Heart left ventricle (tissue), 16 donors: ENCODE results near the gene TMEM138. TPM values are rescaled to one million over a fixed set of nuclear protein-coding genes. Genes with fewer than 3 reads are reported as not detected.
A peak's percentile ranks its signal among the peaks of the same experiment; 100 is the strongest.

Experiments used
- ATAC-seq, 4 donors: fragments of 200-7000 bp; cut with Tn5 transposase; one replicate each; pipeline ENCODE4 v1.9.1; 2020 to 2022; ENCODE audit warnings: moderate library complexity in 4 of 4, mild to moderate bottlenecking in 3 of 4, moderate number of reproducible peaks in 1 of 4
- DNase-seq, 5 donors: peaks; one replicate each; pipeline ENCODE4 v3.0.0-alpha.2; 2020
- H3K27ac ChIP-seq, 12 donors: fragments of 200-600 bp; sonication (generic) in 4 of 12; one replicate each; pipeline versions ENCODE4 v1.5.0 to v1.8.0; 2016 to 2022; ENCODE audit warnings: mild to moderate bottlenecking in 2 of 12
- H3K27me3 ChIP-seq, 9 donors: fragments of 200-600 bp; sonication (generic) in 2 of 9; one replicate each; pipeline versions ENCODE4 v1.5.1 to v1.8.0; 2016 to 2022; ENCODE audit warnings: mild to moderate bottlenecking in 3 of 9
- H3K36me3 ChIP-seq, 9 donors: fragments of 200-600 bp; sonication (generic) in 2 of 9; one replicate each; pipeline versions ENCODE4 v1.5.0 to v1.8.0; 2018 to 2022; ENCODE audit warnings: mild to moderate bottlenecking in 2 of 9
- H3K4me1 ChIP-seq, 12 donors: fragments of 200-600 bp; sonication (generic) in 4 of 12; one replicate each; pipeline versions ENCODE4 v1.5.0 to v1.8.0; 2016 to 2022; ENCODE audit warnings: mild to moderate bottlenecking in 3 of 12
- H3K4me3 ChIP-seq, 12 donors: fragments of 200-600 bp; sonication (generic) in 4 of 12; one replicate each; pipeline versions ENCODE4 v1.5.0 to v1.8.0; 2017 to 2022; ENCODE audit warnings: mild to moderate bottlenecking in 9 of 12, moderate library complexity in 4 of 12
- H3K9me3 ChIP-seq, 12 donors: fragments of 200-600 bp; sonication (generic) in 4 of 12; one replicate each; pipeline versions ENCODE4 v1.5.0 to v1.8.0; 2016 to 2022; ENCODE audit warnings: mild to moderate bottlenecking in 1 of 12
- CTCF ChIP-seq, 12 donors: fragments of 200-600 bp; sonication (generic) in 4 of 12; IDR thresholded peaks; one replicate each; pipeline versions ENCODE4 v1.5.0 to v1.8.0; 2018 to 2022; ENCODE audit warnings: antibody characterized with exemption in 12 of 12, mild to moderate bottlenecking in 5 of 12
- POLR2A ChIP-seq, 2 donors: fragments of 450-650 bp; IDR thresholded peaks; one replicate each; pipeline ENCODE4 v1.6.1; 2017; ENCODE audit warnings: antibody characterized with exemption in 2 of 2, mild to moderate bottlenecking in 2 of 2, moderate library complexity in 2 of 2
- WGBS, 4 donors: extraction: QIAGEN DNeasy Blood & Tissue Kit in 2 of 4; methylation state at CpG; one replicate each; pipeline versions ENCODE4 v1.1.5 to v1.1.7; 2013 to 2018; 5-methylcytosine and 5-hydroxymethylcytosine counted together
- intact Hi-C, 10 donors: fragments of 100-400 bp; cut with DNase I; formaldehyde crosslinking; loops; one replicate each; pipeline versions ENCODE4 v1.11.1 to v1.14.2; 2022
- polyA plus RNA-seq, 2 donors: library from polyadenylated mRNA; stranded (reverse); fragments of 200-250 nt; gene quantifications; one replicate each; pipeline ENCODE4 v1.2.3, GENCODE V29; 2013
- total RNA-seq, 9 donors: library from RNA; depleted of rRNA in 2 of 9; stranded (reverse); fragments of >200 nt in 2 of 9; fragmentation: NEBNext Ultra II Directional in 3 of 9; extraction: Animal tissue kit (Norgen Biotek cat#: 25700) in 3 of 9; gene quantifications; one replicate each; pipeline versions ENCODE4 v1.1.0 to v1.2.4, GENCODE V29; 2016 to 2023
- donor health status: ischemic (EF 13 %, LVEDD 7.1; RV severe dilation, severe dysfunction).
- donor health status: healthy with polysubstance abuse.
- donor health status: DM: no; HTN: yes; CAD: no.
- donor health status: DM: no; HTN: no; CAD: no.
- donor health status: ischemic (EF 25% LVEDD 6.9; RV normal size, moderate dysfunction).
- donor health status: ischemic (EF 25% LVEDD 5.7; RV mildly dilated, moderate dysfunction).
- donor health status: healthy.
- donor health status: DM: yes; HTN: yes; CAD: no.
- donor health status: ischemic (EF 35%, LVEDD 5.7; RV mildly dilated, moderate dysfunction).
- donor health status: nonischemic (EF 11% LVEDD 7.7; RV severe dilation, severe dysfunction).
- donor health status: DM: yes; HTN: yes; CAD: no.
- donor health status: PGD.
- donor health status: ischemic (EF 29% LVEDD 5.4; RV normal size, mild dysfunction).
- donor health status: nonischemic (EF 23%, LVEDD 6.1; RV moderate dilation, normal function).

Gene TMEM138
- total and polyA plus RNA-seq, 11 donors: 15.7 to 29.3 (median 19.2) TPM

- Histone ChIP-seq H3K4me1 (peaks cover 0 to 58% (median 39%) of the 10 kb centered on the region in 12 donors), H3K9me3 (no peaks in the 10 kb centered on the region), H3K4me3 (peak overlapping the region; percentile 77 to 100 (median 94)), H3K36me3 (peaks cover 0 to 39% (median 27%) of the 10 kb centered on the region in 9 donors), H3K27ac (peak overlapping the region; percentile 81 to 96 (median 94)), H3K27me3 (no peaks in the 10 kb centered on the region)
- DNase-seq (no peak), ATAC-seq (peak in 1 of 4 donors; percentile 0)
- TF ChIP-seq POLR2A (IDR thresholded peaks at IDR 0.05) (no peak), CTCF (IDR thresholded peaks at IDR 0.05) (no peak)
- intact Hi-C loops: loop anchor here in 2 of 10 donors (2.0 to 10.0 kb wide), 2 partner anchors 30 to 302 kb away; partner anchors contain the start of gene TMEM138 (in 1 of the 2)
- WGBS, 4 donors: 0 to 1% (median 0%) methylated on average over 12 to 24 of the region's 24 CpGs
Observed at GRCh38 chr11:61332281-61332796, 29.8 kb upstream of the TMEM138 start.

- WGBS, 4 donors: 0% methylated on average over 13 to 81 of the region's 81 CpGs
- Histone ChIP-seq H3K4me1 (peaks cover 0 to 52% (median 37%) of the 10 kb centered on the region in 12 donors), H3K27ac (peak within 1 kb of the TSS; percentile 81 to 96 (median 94)), H3K4me3 (peak within 1 kb of the TSS; percentile 77 to 100 (median 94)), H3K27me3 (no peaks in the 10 kb centered on the region), H3K36me3 (peaks cover 0 to 33% (median 20%) of the 10 kb centered on the region in 9 donors), H3K9me3 (no peaks in the 10 kb centered on the region)
- intact Hi-C loops: loop anchor here in 4 of 10 donors (1.0 to 10.0 kb wide), 3 partner anchors 28 to 302 kb away; partner anchors contain the start of genes CYB561A3 (in 2 of the 4) and TMEM138 (in 1 of the 4)
- DNase-seq (peak; percentile 96 to 98 (median 97)), ATAC-seq (peak; percentile 92 to 98 (median 96))
- peak in 1 of 2 donors; percentile 89 for TF ChIP-seq POLR2A (IDR thresholded peaks at IDR 0.05)
- TF ChIP-seq CTCF (IDR thresholded peaks at IDR 0.05): peak in 1 of 12 donors; percentile 21
Observed at GRCh38 chr11:61332797-61333549, 29.2 kb upstream of the TMEM138 start, which contains the start of the genes DDB1 and TKFC. DDB1 (minus strand) TSS chr11:61333105; CDS start chr11:61332968, 137 bp downstream. TKFC (plus strand) TSS chr11:61333228; CDS start chr11:61334729, 1,501 bp downstream.

GRCh38 chr11:61333550-61334433 lies 28.4 kb upstream of the TMEM138 start:
- peaks cover 0 to 24% (median 12%) of the 10 kb centered on the region in 9 donors for H3K36me3 ChIP-seq

More at GRCh38 chr11:61333550-61334433, 28.4 kb upstream of the TMEM138 start:
- WGBS, 4 donors: 31 to 33% (median 33%) methylated on average over 19 of the region's 19 CpGs
- Histone ChIP-seq H3K4me1 (peaks cover 0 to 51% (median 37%) of the 10 kb centered on the region in 12 donors), H3K9me3 (no peaks in the 10 kb centered on the region), H3K27me3 (no peaks in the 10 kb centered on the region), H3K27ac (peak overlapping the region; percentile 81 to 96 (median 94)), H3K4me3 (peak overlapping the region; percentile 77 to 100 (median 94))
- ATAC-seq: no peak
- TF ChIP-seq CTCF (IDR thresholded peaks at IDR 0.05): no peak
- no peak for TF ChIP-seq POLR2A (IDR thresholded peaks at IDR 0.05)
- DNase-seq: no peak
- intact Hi-C loops: loop anchor here in 5 of 10 donors (1.0 to 10.0 kb wide), 4 partner anchors 28 to 301 kb away; partner anchors contain the start of genes CYB561A3 (in 2 of the 5) and TMEM138 (in 1 of the 5)
